H4 (cell line): ENCODE measurements around the gene CDH4. TPM values are rescaled to one million over a fixed set of nuclear protein-coding genes. Genes with fewer than 3 reads are reported as not detected.
"Not testable (repeated sequence)": the region's sequence is repeated elsewhere in the genome, so short reads cannot be mapped to it uniquely, and the experiment has no call there.

Source experiments
- DNase-seq: peaks from one replicate; pipeline ENCODE4 v3.0.0-alpha.2; 2015; ENCODE audit warnings: low spot score
- total RNA-seq: library from RNA; depleted of rRNA; stranded (reverse); fragments of >200 nt; shearing (Covaris generic); gene quantifications from 2 replicates; pipeline ENCODE4 v1.2.3, GENCODE V29; 2014

The CDH4 gene
- total RNA-seq, 1 experiment from 2014 or later: 0.14 TPM

DNA sequence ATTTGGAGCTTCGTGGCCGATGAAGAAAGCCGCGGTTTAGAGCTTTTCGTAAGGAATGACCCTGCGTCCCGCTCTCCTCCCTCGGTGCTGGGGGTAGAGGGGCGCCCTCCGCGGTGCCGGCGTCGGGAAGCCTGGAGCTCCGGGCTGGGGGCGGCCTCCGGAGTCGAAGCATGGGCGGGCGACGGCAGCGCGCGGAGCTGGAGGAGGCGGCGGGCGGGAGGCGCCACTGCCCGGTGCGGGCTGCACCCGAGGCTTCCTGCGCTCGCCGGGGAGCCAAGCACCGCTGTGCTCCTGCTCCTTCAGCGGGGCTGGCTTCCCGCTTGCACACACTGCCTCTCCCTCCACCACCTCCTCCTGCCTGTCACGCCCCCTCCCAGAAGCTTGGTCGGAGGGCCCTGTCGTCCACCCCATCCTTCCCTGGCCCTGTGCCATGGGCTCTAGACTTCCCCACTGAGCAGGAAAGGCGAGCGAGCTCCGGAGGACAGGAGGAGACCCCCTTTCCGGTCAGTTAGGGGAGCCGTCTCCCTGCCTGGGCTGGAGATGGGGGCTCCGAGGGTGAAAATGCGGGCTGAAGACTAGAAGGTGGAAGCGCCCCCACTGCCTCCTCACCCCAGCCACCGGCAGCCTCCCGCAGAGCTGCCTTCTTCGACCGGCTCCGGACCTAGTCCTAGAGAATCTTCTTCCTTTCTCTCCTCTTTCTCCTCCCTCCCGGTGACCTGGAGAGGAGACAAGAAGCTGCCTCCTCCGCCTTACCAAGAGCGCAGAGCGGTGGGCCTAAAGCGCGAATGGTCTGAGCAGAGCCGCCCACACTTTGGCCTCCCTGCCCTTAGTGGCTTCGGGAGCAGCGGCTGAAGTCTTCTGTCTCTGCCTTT is 1.8 kb downstream of the CDH4 start:
- DNase-seq: no peak

DNA sequence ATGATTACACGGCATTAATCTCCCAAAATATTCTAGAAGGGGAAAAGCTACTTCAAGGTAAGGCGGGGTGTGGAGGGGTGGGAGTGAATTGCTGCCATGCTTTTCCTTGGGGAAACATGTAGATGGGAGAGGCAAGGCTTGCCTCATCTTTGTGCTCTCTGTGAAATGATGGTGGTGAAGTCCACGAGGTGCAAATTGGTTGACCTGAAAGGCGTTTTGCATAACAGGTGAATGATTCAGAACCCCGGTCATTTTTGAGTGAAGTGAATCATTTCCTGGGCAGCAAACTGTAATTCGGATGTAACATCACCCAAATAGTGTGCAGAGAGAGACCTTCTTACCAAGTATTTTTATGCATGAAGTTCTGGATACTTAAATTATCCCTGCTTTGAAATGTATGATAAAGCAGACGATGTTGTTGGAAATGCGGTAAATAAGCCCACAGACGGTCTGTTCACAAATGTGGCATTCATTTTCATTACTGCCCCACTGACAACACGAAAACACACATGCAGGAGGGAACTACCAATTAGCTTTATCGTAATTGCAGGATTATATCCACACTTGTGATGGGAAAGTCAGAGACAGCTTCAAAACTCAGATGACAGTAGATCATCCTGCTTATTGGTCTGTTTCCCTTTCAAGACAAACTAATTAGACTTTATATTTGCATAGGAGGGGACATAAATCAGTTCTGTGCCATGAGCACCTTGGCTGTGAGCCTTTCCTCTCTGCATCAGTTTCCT is 3.0 kb downstream of the CDH4 start:
- DNase-seq: no peak

GRCh38 chr20:61256365-61256764 is 4.3 kb downstream of the CDH4 start:
- no peak for DNase-seq

GRCh38 chr20:61256824-61257223 is 4.8 kb downstream of the CDH4 start:
- DNase-seq: no peak

DNA sequence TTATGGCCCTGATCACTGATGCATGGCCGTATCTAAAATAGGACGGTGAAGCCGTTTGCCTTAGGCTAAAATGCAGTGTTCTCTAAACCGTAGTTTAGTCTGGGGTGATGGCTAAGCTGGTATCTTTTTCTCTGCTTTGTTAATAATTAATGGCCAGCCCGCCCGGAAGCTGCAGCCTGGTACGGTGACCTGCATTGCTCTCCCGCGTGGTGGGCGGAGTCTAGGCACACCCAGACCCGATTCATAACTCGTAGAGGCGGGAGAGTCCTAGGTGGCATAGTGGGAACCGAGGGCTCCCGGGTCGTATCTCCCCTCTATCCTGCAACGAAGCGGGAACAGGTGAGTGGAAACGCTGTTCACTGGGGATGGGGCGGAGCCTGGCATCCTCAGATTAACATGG is 5.5 kb downstream of the CDH4 start:
- DNase-seq: no peak

- DNase-seq: no peak
Observed at GRCh38 chr20:61259741-61260140, 7.7 kb downstream of the CDH4 start.

DNA sequence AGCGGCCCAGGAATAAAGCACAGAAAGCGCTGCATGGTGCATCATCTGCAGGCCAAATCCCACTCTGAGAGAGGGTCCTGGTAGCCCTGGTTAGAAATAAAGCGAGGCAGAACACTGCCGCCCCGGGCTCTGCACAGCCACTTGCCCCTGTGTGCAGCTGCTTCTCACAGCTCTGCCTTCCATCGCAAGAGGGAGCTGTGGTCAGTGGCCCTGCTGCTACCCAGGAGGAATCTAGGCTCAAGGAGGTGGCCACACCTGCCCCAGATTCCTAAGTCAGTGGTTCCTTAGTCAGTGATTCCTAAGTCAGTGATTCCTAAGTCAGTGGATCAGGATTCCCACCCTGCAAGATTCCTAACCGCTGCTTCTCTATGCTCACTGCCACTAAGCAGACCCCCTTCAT is 8.8 kb downstream of the CDH4 start:
- no peak for DNase-seq

DNA sequence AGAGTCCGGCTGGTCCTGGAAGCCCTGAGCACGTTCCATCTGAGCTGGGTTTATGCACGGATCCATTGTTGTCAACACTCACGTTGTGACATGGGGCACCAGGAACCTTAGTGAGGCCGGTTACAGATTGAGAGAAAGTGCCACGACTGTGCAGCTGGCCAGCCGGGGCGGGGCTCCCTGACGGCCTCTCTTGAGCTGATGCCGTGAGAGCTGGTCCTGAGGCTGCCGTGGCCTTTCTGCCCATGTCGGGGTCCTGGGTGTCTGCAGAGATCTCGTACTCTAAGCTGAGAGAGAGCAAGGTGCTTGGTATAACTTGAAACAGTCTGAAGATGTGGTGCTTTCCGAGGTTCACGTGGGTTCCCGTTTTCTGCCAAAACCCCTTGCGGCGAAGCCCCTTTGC is 10.0 kb downstream of the CDH4 start:
- no peak for DNase-seq

DNA sequence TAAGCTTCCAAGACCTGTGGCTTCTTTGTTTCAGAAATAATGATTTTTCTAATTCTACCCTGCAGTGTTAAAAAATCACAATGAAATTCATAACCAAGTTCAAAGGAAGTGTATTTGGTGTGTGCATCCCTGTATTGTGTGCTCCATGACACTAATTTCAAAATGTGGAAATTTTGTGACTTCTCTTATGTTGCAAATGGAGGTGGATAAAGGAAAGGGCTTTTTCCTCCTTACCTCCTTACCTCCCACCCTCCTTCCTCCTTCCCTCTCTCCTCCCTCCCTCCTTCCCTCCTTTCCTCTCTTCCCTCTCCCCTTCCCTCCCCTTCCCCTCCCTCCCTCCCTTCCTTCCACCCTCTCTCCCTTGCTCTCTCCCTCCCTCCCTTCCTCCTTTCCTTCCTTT is 10.5 kb downstream of the CDH4 start:
- no peak for DNase-seq

DNA sequence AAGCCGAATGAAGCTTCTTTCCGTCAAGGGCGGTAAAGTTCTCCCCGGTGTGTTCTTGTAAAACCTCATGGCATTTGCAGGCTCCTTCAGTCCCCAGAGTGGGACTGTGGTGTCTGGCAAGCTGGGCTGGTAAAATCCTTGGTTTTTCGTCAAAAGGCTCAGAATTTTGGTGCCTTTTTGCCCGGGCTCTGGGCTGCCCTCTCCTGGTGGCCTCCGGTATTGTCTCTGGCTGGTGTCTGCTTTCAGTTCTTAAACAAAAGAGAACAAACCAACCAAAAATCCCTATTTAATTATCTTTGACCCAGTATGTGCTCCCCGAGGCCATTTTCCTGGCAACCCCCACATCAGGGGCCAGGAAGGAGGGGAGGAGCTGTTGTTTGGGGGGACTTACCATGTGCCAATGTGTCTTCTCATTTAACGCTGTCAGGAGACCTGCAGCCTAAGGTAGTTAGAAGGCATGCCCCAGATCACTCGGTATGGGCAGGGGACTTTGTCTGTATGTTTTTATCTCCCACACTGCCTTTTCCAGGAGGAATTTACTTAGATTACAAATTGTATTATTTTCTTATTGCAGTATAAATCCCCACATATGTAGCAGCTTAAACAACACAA is 11.1 kb downstream of the CDH4 start:
- DNase-seq: no peak

- no peak for DNase-seq
Observed at GRCh38 chr20:61263938-61264337, 11.9 kb downstream of the CDH4 start.

DNA sequence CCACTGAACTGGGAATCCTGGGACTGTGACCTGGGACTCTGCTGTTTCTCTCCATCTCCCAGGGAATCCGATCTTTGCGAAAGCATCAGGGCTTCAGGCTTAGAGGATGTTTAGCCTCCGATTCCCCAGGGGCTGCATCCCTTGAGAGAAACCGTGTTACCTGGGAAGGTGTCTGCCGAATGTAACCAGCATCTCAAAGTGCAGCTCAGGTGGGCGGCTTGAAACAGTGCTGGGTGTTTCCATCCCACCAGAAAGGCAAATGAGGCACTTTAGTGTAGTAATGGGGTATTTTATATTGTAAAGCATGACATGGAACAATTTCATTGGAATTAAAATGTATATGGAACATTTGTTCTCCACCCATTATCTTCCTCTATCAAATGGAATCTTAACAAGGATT is 15.2 kb downstream of the CDH4 start:
- no peak for DNase-seq

DNA sequence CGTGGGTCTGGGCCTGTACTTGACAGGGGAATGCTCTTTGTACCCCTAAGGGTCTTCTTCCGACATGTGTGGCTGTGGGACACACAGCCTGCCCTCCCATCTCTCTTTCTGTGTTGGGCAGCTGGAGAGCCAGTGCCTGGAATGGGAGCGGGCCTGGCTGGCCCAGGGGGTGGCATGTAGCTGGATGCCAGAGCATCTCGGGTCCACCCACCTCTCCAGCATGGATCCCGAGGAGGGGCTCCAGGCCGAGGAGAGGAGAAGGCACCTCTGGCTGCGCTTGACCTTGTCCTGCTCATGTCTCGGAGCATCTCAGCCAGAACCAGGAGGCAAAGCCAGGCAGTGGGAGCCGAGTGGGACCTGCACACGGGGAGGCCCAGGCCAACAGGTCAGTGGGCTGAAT is 16.0 kb downstream of the CDH4 start:
- DNase-seq: no peak

- DNase-seq: no peak
Observed at GRCh38 chr20:61271312-61272231, 19.5 kb downstream of the CDH4 start.

DNA sequence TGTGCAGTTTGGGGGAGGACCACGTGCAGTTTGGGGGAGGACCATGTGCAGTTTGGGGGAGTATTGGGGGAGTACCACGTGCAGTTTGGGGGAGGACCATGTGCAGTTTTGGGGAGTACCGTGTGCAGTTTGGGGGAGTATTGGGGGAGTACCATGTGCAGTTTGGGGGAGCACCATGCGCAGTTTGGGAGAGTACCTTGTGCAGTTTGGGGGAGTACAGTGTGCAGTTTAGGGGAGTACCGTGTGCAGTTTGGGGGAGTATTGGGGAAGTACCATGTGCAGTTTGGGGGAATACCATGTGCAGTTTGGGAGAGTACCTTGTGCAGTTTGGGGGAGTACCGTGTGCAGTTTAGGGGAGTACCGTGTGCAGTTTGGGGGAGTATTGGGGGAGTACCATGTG is 21.0 kb downstream of the CDH4 start:
- not testable (repeated sequence) for DNase-seq

- DNase-seq: not testable (repeated sequence)
Observed at GRCh38 chr20:61273666-61274065, 21.6 kb downstream of the CDH4 start.

GRCh38 chr20:61274326-61274725 is 22.3 kb downstream of the CDH4 start:
- DNase-seq: no peak

DNA sequence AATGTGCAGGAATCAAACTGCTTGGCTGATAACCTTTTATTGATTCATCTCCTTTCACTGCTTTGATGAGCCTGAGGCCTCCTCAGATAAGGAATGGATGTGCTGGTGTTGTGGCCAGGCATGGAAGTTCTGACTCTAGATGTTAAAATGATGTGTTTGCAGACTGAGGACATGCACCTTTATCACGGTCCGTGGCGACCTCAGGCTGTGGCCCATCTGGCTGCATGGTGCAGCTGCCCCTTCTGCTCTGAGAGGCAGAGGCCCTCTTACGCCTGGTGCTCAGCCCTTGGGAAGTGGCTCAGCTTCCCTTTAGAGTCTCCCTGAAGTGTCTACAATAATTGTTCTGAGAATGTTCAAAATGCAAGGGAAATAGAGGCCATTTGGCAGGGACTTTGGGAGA is 26.2 kb downstream of the CDH4 start:
- no peak for DNase-seq

- DNase-seq: no peak
Observed at GRCh38 chr20:61279621-61280150, 27.6 kb downstream of the CDH4 start.

GRCh38 chr20:61280217-61280980 is 28.3 kb downstream of the CDH4 start:
- no peak for DNase-seq
